ENCODE data around the gene PPAN.

DNA sequence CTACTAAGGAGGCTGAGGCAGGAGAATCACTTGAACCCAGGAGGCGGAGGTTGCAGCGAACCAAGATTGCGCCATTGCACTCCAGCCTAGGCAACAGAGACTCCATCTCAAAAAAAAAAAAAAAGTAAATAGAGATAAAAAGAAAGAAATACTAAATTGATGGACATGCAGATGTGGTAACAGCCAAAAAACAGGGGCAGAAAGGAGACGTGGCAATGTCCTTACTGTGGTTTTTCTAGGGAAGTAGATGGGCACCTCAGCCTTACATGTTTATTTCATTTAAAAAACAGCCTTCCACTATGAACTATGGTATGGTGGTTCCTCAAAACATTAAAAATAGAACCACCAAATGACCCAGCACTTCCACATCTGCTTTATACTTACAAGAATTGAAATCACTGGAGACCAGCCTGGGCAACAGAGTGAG, 20.1 kb downstream of the PPAN start:
- TF ChIP-seq, protein P1, sequence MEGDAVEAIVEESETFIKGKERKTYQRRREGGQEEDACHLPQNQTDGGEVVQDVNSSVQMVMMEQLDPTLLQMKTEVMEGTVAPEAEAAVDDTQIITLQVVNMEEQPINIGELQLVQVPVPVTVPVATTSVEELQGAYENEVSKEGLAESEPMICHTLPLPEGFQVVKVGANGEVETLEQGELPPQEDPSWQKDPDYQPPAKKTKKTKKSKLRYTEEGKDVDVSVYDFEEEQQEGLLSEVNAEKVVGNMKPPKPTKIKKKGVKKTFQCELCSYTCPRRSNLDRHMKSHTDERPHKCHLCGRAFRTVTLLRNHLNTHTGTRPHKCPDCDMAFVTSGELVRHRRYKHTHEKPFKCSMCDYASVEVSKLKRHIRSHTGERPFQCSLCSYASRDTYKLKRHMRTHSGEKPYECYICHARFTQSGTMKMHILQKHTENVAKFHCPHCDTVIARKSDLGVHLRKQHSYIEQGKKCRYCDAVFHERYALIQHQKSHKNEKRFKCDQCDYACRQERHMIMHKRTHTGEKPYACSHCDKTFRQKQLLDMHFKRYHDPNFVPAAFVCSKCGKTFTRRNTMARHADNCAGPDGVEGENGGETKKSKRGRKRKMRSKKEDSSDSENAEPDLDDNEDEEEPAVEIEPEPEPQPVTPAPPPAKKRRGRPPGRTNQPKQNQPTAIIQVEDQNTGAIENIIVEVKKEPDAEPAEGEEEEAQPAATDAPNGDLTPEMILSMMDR (IDR thresholded peaks at IDR 0.05): no peak
- no peak for TF ChIP-seq POLR2A (IDR thresholded peaks at IDR 0.05)

All from Peyer's patch (tissue), 4 donors.